ENCODE data around the gene LITAF.
"Not testable (repeated sequence)": the region's sequence is repeated elsewhere in the genome, so short reads cannot be mapped to it uniquely, and the experiment has no call there.

LITAF gene

GRCh38 chr16:11526655-11527350 is 59.9 kb downstream of the LITAF start:
- in situ Hi-C loops (cut with MboI; ENCODE audit: low sequenced_read_pairs) = loop anchor here (25.0 kb wide), 1 partner anchor 565 kb away; no protein-coding TSS in a partner anchor

GRCh38 chr16:11524098-11524760 is 62.5 kb downstream of the LITAF start:
- in situ Hi-C loops (cut with MboI; ENCODE audit: low sequenced_read_pairs) = no loop called here

GRCh38 chr16:11521055-11521454 is 65.7 kb downstream of the LITAF start:
- in situ Hi-C loops (cut with MboI; ENCODE audit: low sequenced_read_pairs) = no loop called here

- in situ Hi-C loops (cut with MboI; ENCODE audit: low sequenced_read_pairs) = no loop called here
Measured at GRCh38 chr16:11520442-11520841, 66.3 kb downstream of the LITAF start.

GRCh38 chr16:11517961-11518360 is 68.8 kb downstream of the LITAF start:
- in situ Hi-C loops (cut with MboI; ENCODE audit: low sequenced_read_pairs) = no loop called here

GRCh38 chr16:11515540-11516430 is 70.9 kb downstream of the LITAF start:
- in situ Hi-C loops (cut with MboI; ENCODE audit: low sequenced_read_pairs) = no loop called here

GRCh38 chr16:11514283-11514682 is 72.4 kb downstream of the LITAF start:
- in situ Hi-C loops (cut with MboI; ENCODE audit: low sequenced_read_pairs) = no loop called here

- in situ Hi-C loops (cut with MboI; ENCODE audit: low sequenced_read_pairs) = not testable (repeated sequence)
Measured at GRCh38 chr16:11513366-11513765, 73.4 kb downstream of the LITAF start.

- in situ Hi-C loops (cut with MboI; ENCODE audit: low sequenced_read_pairs) = no loop called here
Measured at GRCh38 chr16:11511801-11512200, 74.9 kb downstream of the LITAF start.

GRCh38 chr16:11511328-11511727 is 75.4 kb downstream of the LITAF start:
- in situ Hi-C loops (cut with MboI; ENCODE audit: low sequenced_read_pairs) = no loop called here

GRCh38 chr16:11510178-11510973 is 76.3 kb downstream of the LITAF start:
- in situ Hi-C loops (cut with MboI; ENCODE audit: low sequenced_read_pairs) = no loop called here

GRCh38 chr16:11507991-11508390 is 78.7 kb downstream of the LITAF start:
- in situ Hi-C loops (cut with MboI; ENCODE audit: low sequenced_read_pairs) = no loop called here

GRCh38 chr16:11507350-11507749 is 79.4 kb downstream of the LITAF start:
- in situ Hi-C loops (cut with MboI; ENCODE audit: low sequenced_read_pairs) = no loop called here

GRCh38 chr16:11506741-11507305 is 79.9 kb downstream of the LITAF start:
- in situ Hi-C loops (cut with MboI; ENCODE audit: low sequenced_read_pairs) = no loop called here

GRCh38 chr16:11504261-11504660 is 82.5 kb downstream of the LITAF start:
- in situ Hi-C loops (cut with MboI; ENCODE audit: low sequenced_read_pairs) = not testable (repeated sequence)

GRCh38 chr16:11503566-11503965 is 83.2 kb downstream of the LITAF start:
- in situ Hi-C loops (cut with MboI; ENCODE audit: low sequenced_read_pairs) = no loop called here

- in situ Hi-C loops (cut with MboI; ENCODE audit: low sequenced_read_pairs) = no loop called here
Measured at GRCh38 chr16:11502239-11502638, 84.5 kb downstream of the LITAF start.

- in situ Hi-C loops (cut with MboI; ENCODE audit: low sequenced_read_pairs) = no loop called here
Measured at GRCh38 chr16:11501632-11502031, 85.1 kb downstream of the LITAF start.

GRCh38 chr16:11500700-11501346 is 85.9 kb downstream of the LITAF start:
- in situ Hi-C loops (cut with MboI; ENCODE audit: low sequenced_read_pairs) = no loop called here
